ENCODE measurements around the gene FIS1. TPM values are rescaled to one million over a fixed set of nuclear protein-coding genes. Genes with fewer than 3 reads are reported as not detected.

FIS1 gene
- total RNA-seq, 1 experiment from 2014 or later: 99.9 TPM

- Histone ChIP-seq H3K27me3 (replicated peaks; ENCODE audit: control insufficient read depth, insufficient read depth, low read length) (no peaks in the 10 kb centered on the region), H3K9me3 (no peaks in the 10 kb centered on the region), H3K36me3 (ENCODE audit: control insufficient read depth, insufficient read depth, low read length) (no peaks in the 10 kb centered on the region; the same call in 1 of the 2 replicates), H3K4me1 (peaks cover 20% of the 10 kb centered on the region), H3K4me3 (ENCODE audit: low read depth, low read length) (no peak overlapping the region)
- H3K36me3 Mint-ChIP-seq (ENCODE audit: insufficient read depth, unreplicated experiment): no peaks in the 10 kb centered on the region
- intact Hi-C loops (cut with micrococcal nuclease; ENCODE audit: unreplicated experiment): no loop called here
- H3K27ac Mint-ChIP-seq (ENCODE audit: unreplicated experiment): no peak overlapping the region
- no peaks in the 10 kb centered on the region for H3K27me3 Mint-ChIP-seq (ENCODE audit: insufficient read depth, unreplicated experiment)
- DNase-seq: no peak
- ChIA-PET POLR2A (no interaction called here), CTCF (no interaction called here)
- H3K9me3 Mint-ChIP-seq (ENCODE audit: unreplicated experiment): no peaks in the 10 kb centered on the region
- TF ChIP-seq CTCF (IDR thresholded peaks at IDR 0.05; ENCODE audit: insufficient read depth in 1 of 2, low read depth in 1 of 2, low read length in 1 of 2, severe bottlenecking in 1 of 2, unreplicated experiment in 1 of 2): no peak
- no TSS peak for BruUV-seq (replicated peaks)
- H3K4me3 Mint-ChIP-seq (ENCODE audit: unreplicated experiment): no peak overlapping the region
- peaks cover 14% of the 10 kb centered on the region for H3K4me1 Mint-ChIP-seq (ENCODE audit: low read depth, unreplicated experiment)
These were observed 46.9 kb downstream of the FIS1 start for GRCh38 chr7:101197991-101198390.

- Mint-ChIP-seq H3K27ac (ENCODE audit: unreplicated experiment) (no peak overlapping the region), H3K9me3 (ENCODE audit: unreplicated experiment) (no peaks in the 10 kb centered on the region), H3K27me3 (ENCODE audit: insufficient read depth, unreplicated experiment) (no peaks in the 10 kb centered on the region), H3K4me1 (ENCODE audit: low read depth, unreplicated experiment) (peaks cover 7% of the 10 kb centered on the region), H3K36me3 (ENCODE audit: insufficient read depth, unreplicated experiment) (no peaks in the 10 kb centered on the region), H3K4me3 (ENCODE audit: unreplicated experiment) (no peak overlapping the region)
- ChIA-PET CTCF (no interaction called here), POLR2A (no interaction called here)
- no peak for DNase-seq
- BruUV-seq (replicated peaks): no TSS peak
- intact Hi-C loops (cut with micrococcal nuclease; ENCODE audit: unreplicated experiment): no loop called here
- TF ChIP-seq CTCF (IDR thresholded peaks at IDR 0.05; ENCODE audit: insufficient read depth in 1 of 2, low read depth in 1 of 2, low read length in 1 of 2, severe bottlenecking in 1 of 2, unreplicated experiment in 1 of 2): no peak
- Histone ChIP-seq H3K36me3 (ENCODE audit: control insufficient read depth, insufficient read depth, low read length) (no peaks in the 10 kb centered on the region; the same call in 1 of the 2 replicates), H3K4me3 (ENCODE audit: low read depth, low read length) (no peak overlapping the region), H3K4me1 (peaks cover 14% of the 10 kb centered on the region), H3K9me3 (no peaks in the 10 kb centered on the region), H3K27me3 (replicated peaks; ENCODE audit: control insufficient read depth, insufficient read depth, low read length) (no peaks in the 10 kb centered on the region)
These were observed 49.0 kb downstream of the FIS1 start for GRCh38 chr7:101195884-101196283.

Other genes starting within 250 kb of the FIS1 start
- 0.09 and 0.21 TPM in 2 replicates for gene MUC17, start 225.0 kb downstream of the FIS1 start, total RNA-seq (2022)
- gene TRIM56, start 159.6 kb downstream of the FIS1 start, total RNA-seq (2022): 30.3 and 33.4 TPM in 2 replicates
- gene SERPINE1, start 118.0 kb downstream of the FIS1 start, total RNA-seq (2022): 0.09 and 0.25 TPM in 2 replicates
- gene AP1S1, start 90.6 kb downstream of the FIS1 start, total RNA-seq (2022): 52.3 and 62.9 TPM in 2 replicates
- gene VGF, start 79.5 kb downstream of the FIS1 start, total RNA-seq (2022): 1.2 and 1.3 TPM in 2 replicates
- 0.19 TPM in 1 of 2 replicates, not detected in the other for gene NAT16, start 64.8 kb downstream of the FIS1 start, total RNA-seq (2022)
- 6.3 and 8.1 TPM in 2 replicates for gene MOGAT3, start 44.0 kb downstream of the FIS1 start, total RNA-seq (2022)
- gene PLOD3, start 27.5 kb downstream of the FIS1 start, total RNA-seq (2022): 112 and 123 TPM in 2 replicates
- 64.0 and 66.2 TPM in 2 replicates for gene ZNHIT1, start 26.9 kb downstream of the FIS1 start, total RNA-seq (2022)
- gene CLDN15, start 7.3 kb downstream of the FIS1 start, total RNA-seq (2022): 9.1 and 10.0 TPM in 2 replicates
- 14.4 and 17.4 TPM in 2 replicates for gene IFT22, start 76.7 kb upstream of the FIS1 start, total RNA-seq (2022)
- 19.1 and 23.3 TPM in 2 replicates for gene COL26A1, start 117.8 kb upstream of the FIS1 start, total RNA-seq (2022)